Measurements from ENCODE around the gene IFIT2.
"Not testable (repeated sequence)": the region's sequence is repeated elsewhere in the genome, so short reads cannot be mapped to it uniquely, and the experiment has no call there.

Gene IFIT2

GRCh38 chr10:89301721-89302445, at the start of gene IFIT2:
Gene IFIT2 (plus strand): TSS chr10:89302046. CDS start chr10:89302124, 78 bp downstream.
- H3K9ac ChIP-seq (ENCODE audit: low read depth, low read length, poor library complexity, severe bottlenecking) = peak within 1 kb of the TSS; percentile 79
- TF ChIP-seq EZH2phosphoT487 (IDR thresholded peaks at IDR 0.05; ENCODE audit: borderline replicate concordance) (no peak), CTCF (conservative IDR thresholded peaks at IDR 0.05; ENCODE audit: low read length) (no peak)
- peaks cover 22% of the 10 kb centered on the region for H3K4me1 ChIP-seq (ENCODE audit: insufficient read depth, low read length, poor library complexity, severe bottlenecking)
- no peaks in the 10 kb centered on the region for H3K27me3 ChIP-seq (ENCODE audit: insufficient read depth, low read length, poor library complexity, severe bottlenecking)
- H2AFZ ChIP-seq (ENCODE audit: low read length) = peak within 1 kb of the TSS; percentile 91
- H3K36me3 ChIP-seq (ENCODE audit: insufficient read depth, low read length) = no peaks in the 10 kb centered on the region
- peak within 1 kb of the TSS; percentile 78 for H3K4me3 ChIP-seq (ENCODE audit: low read length, poor library complexity, severe bottlenecking)
- 0 out of 2 replicates have a peak, but pooled peaks cover 17% of the 10 kb centered on the region for H3K79me2 ChIP-seq (ENCODE audit: insufficient read depth, low read length)
- H4K20me1 ChIP-seq (ENCODE audit: insufficient read depth, low read length, poor library complexity, severe bottlenecking) = no peaks in the 10 kb centered on the region
- H3K4me2 ChIP-seq (ENCODE audit: low read depth, low read length, poor library complexity, severe bottlenecking) = peak within 1 kb of the TSS; percentile 77
- H3K9me2 ChIP-seq (replicated peaks; ENCODE audit: low read depth, low read length) = no peaks in the 10 kb centered on the region
- peaks cover 4% of the 10 kb centered on the region; the same call in 1 of the 2 replicates for H3K9me3 ChIP-seq (ENCODE audit: insufficient read depth, low read depth, low read length)
- no peaks in the 10 kb centered on the region for H3F3A ChIP-seq (ENCODE audit: low read depth)

- Histone ChIP-seq H3K4me2 (ENCODE audit: low read depth, low read length, poor library complexity, severe bottlenecking) (peak overlapping the region; percentile 21), H4K20me1 (ENCODE audit: insufficient read depth, low read length, poor library complexity, severe bottlenecking) (no peaks in the 10 kb centered on the region), H3K9me3 (ENCODE audit: insufficient read depth, low read depth, low read length) (no peaks in the 10 kb centered on the region; the same call in 1 of the 2 replicates), H3K79me2 (ENCODE audit: insufficient read depth, low read length) (peaks cover 12% of the 10 kb centered on the region; the same call in 1 of the 2 replicates), H3K9ac (ENCODE audit: low read depth, low read length, poor library complexity, severe bottlenecking) (no peak overlapping the region), H3K4me1 (ENCODE audit: insufficient read depth, low read length, poor library complexity, severe bottlenecking) (peaks cover 23% of the 10 kb centered on the region), H3F3A (ENCODE audit: low read depth) (no peaks in the 10 kb centered on the region), H2AFZ (ENCODE audit: low read length) (peak overlapping the region; percentile 52; the same call in 1 of the 2 replicates), H3K27me3 (ENCODE audit: insufficient read depth, low read length, poor library complexity, severe bottlenecking) (no peaks in the 10 kb centered on the region), H3K36me3 (ENCODE audit: insufficient read depth, low read length) (no peaks in the 10 kb centered on the region), H3K9me2 (replicated peaks; ENCODE audit: low read depth, low read length) (no peaks in the 10 kb centered on the region), H3K4me3 (ENCODE audit: low read length, poor library complexity, severe bottlenecking) (peak overlapping the region; percentile 88)
- TF ChIP-seq EZH2phosphoT487 (IDR thresholded peaks at IDR 0.05; ENCODE audit: borderline replicate concordance) = no peak
- no peak for TF ChIP-seq CTCF (conservative IDR thresholded peaks at IDR 0.05; ENCODE audit: low read length)
These were observed 49.6 kb upstream of the IFIT2 start for GRCh38 chr10:89252225-89252585.

- H3K4me1 ChIP-seq (ENCODE audit: insufficient read depth, low read length, poor library complexity, severe bottlenecking) = peaks cover 13% of the 10 kb centered on the region
- H3K9me2 ChIP-seq (replicated peaks; ENCODE audit: low read depth, low read length); H3F3A ChIP-seq (ENCODE audit: low read depth); H3K4me3 ChIP-seq (ENCODE audit: low read length, poor library complexity, severe bottlenecking); H4K20me1 ChIP-seq (ENCODE audit: insufficient read depth, low read length, poor library complexity, severe bottlenecking); H3K36me3 ChIP-seq (ENCODE audit: insufficient read depth, low read length); H2AFZ ChIP-seq (ENCODE audit: low read length); H3K9ac ChIP-seq (ENCODE audit: low read depth, low read length, poor library complexity, severe bottlenecking); H3K4me2 ChIP-seq (ENCODE audit: low read depth, low read length, poor library complexity, severe bottlenecking); H3K27me3 ChIP-seq (ENCODE audit: insufficient read depth, low read length, poor library complexity, severe bottlenecking); H3K9me3 ChIP-seq (ENCODE audit: insufficient read depth, low read depth, low read length): not testable (repeated sequence)
- H3K79me2 ChIP-seq (ENCODE audit: insufficient read depth, low read length) = peaks cover 12% of the 10 kb centered on the region; the same call in 1 of the 2 replicates
These were observed 46.7 kb upstream of the IFIT2 start for GRCh38 chr10:89255091-89255579.
